DOHH2 (cell line): ENCODE data around the gene TMEM87B.

Experiments used
- H3F3A ChIP-seq: fragments of 200-600 bp; sonication (generic), shearing (Covaris generic); 2 replicates; pipeline ENCODE4 v1.6.0; 2016; ENCODE audit warnings: antibody characterized with exemption, mild to moderate bottlenecking; ENCODE audit not compliant: control insufficient read depth, insufficient read depth
- H3K27ac ChIP-seq: fragments of 200-600 bp; sonication (generic); 2 replicates; pipeline ENCODE4 v1.5.1; 2014; ENCODE audit warnings: low read depth, mild to moderate bottlenecking, low read length, moderate library complexity
- H3K27me3 ChIP-seq: fragments of 200-600 bp; sonication (generic); 2 replicates; pipeline ENCODE4 v1.6.1; 2014; ENCODE audit warnings: mild to moderate bottlenecking, low read length, mixed read lengths; ENCODE audit not compliant: control insufficient read depth
- H3K36me3 ChIP-seq: fragments of 200-600 bp; sonication (generic); 2 replicates; pipeline ENCODE4 v1.6.1; 2014; ENCODE audit warnings: mild to moderate bottlenecking, low read length, moderate library complexity, mixed read lengths; ENCODE audit not compliant: control insufficient read depth
- H3K4me1 ChIP-seq: fragments of 200-600 bp; sonication (generic); 2 replicates; pipeline ENCODE4 v1.6.1; 2014; ENCODE audit warnings: mild to moderate bottlenecking, low read length, mixed read lengths; ENCODE audit not compliant: control insufficient read depth
- H3K4me2 ChIP-seq: fragments of 200-600 bp; sonication (generic); 2 replicates; pipeline ENCODE4 v1.6.0; 2014; ENCODE audit warnings: mild to moderate bottlenecking, low read length, moderate library complexity
- H3K4me3 ChIP-seq: fragments of 200-600 bp; sonication (generic); 2 replicates; pipeline ENCODE4 v1.5.1; 2014; ENCODE audit warnings: mild to moderate bottlenecking, low read length, mixed read lengths
- H3K79me2 ChIP-seq: fragments of 200-600 bp; sonication (generic); 2 replicates; pipeline ENCODE4 v1.6.1; 2014; ENCODE audit warnings: mild to moderate bottlenecking, low read length, mixed read lengths; ENCODE audit not compliant: control insufficient read depth
- H3K9me2 ChIP-seq: fragments of 200-600 bp; sonication (generic); replicated peaks from 2 replicates; pipeline ENCODE4 v1.6.1; 2014; ENCODE audit warnings: mild to moderate bottlenecking, low read length, mixed read lengths; ENCODE audit not compliant: control insufficient read depth
- H3K9me3 ChIP-seq: fragments of 200-600 bp; sonication (generic); 2 replicates; pipeline ENCODE4 v1.6.1; 2014; ENCODE audit warnings: antibody characterized with exemption, low read length, mixed read lengths; ENCODE audit not compliant: control insufficient read depth, insufficient read depth
- H4K20me1 ChIP-seq: fragments of 200-600 bp; sonication (generic); 2 replicates; pipeline ENCODE4 v1.6.0; 2014; ENCODE audit warnings: low read depth, mild to moderate bottlenecking, antibody characterized with exemption, low read length, moderate library complexity; ENCODE audit not compliant: control insufficient read depth, insufficient read depth
- CTCF ChIP-seq: fragments of 200-600 bp; sonication (generic); IDR thresholded peaks from one replicate; pipeline ENCODE4 v1.5.1; 2014; ENCODE audit warnings: antibody characterized with exemption, mild to moderate bottlenecking, low read depth, low read length; ENCODE audit not compliant: poor library complexity, severe bottlenecking
- EZH2phosphoT487 ChIP-seq: fragments of 200-600 bp; sonication (generic); IDR thresholded peaks from 2 replicates; pipeline ENCODE4 v1.6.1; 2017; ENCODE audit warnings: borderline replicate concordance, mild to moderate bottlenecking, antibody characterized with exemption, low read length, moderate library complexity, mixed read lengths

Gene TMEM87B

DNA sequence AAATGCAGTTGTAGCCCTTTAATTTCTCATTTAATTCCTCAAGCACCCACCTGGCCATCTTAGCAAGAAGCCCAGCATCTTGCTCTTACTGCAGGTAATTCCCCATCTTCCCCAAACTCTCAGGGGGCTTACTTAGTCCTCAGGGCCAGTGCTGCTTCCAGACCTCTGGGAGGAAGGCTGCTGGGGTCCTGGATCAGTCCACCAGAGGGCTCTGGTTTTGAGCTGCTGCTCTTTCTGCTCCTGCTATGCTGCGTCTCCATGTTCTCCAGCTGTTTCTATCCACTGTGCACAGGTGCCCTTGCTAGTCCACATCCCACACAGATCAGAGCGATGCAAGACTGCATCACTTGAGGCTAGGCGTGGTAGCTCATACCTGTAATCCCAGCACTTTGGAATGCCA, 34.5 kb upstream of the TMEM87B start:
- H3K4me2 ChIP-seq = no peak overlapping the region
- no peaks in the 10 kb centered on the region for H3K4me1 ChIP-seq
- TF ChIP-seq EZH2phosphoT487 = no peak
- no peak for TF ChIP-seq CTCF

GRCh38 chr2:112021290-112021689, 33.8 kb upstream of the TMEM87B start:
- no peaks in the 10 kb centered on the region for H4K20me1 ChIP-seq
- TF ChIP-seq EZH2phosphoT487 (no peak), CTCF (no peak)
- peaks cover 16% of the 10 kb centered on the region for H3K27me3 ChIP-seq
- no peaks in the 10 kb centered on the region for H3K9me2 ChIP-seq
- H3K36me3 ChIP-seq = no peaks in the 10 kb centered on the region
- no peaks in the 10 kb centered on the region for H3F3A ChIP-seq
- no peak overlapping the region for H3K4me3 ChIP-seq
- H3K4me2 ChIP-seq = no peak overlapping the region
- H3K9me3 ChIP-seq = no peaks in the 10 kb centered on the region
- no peak overlapping the region for H3K27ac ChIP-seq
- H3K79me2 ChIP-seq = no peaks in the 10 kb centered on the region
- no peaks in the 10 kb centered on the region for H3K4me1 ChIP-seq

More for the DNA sequence above, 34.5 kb upstream of the TMEM87B start:
- no peak overlapping the region for H3K27ac ChIP-seq
- H3K9me2 ChIP-seq = no peaks in the 10 kb centered on the region
- no peaks in the 10 kb centered on the region for H3K9me3 ChIP-seq
- no peaks in the 10 kb centered on the region for H3K79me2 ChIP-seq
- no peak overlapping the region for H3K4me3 ChIP-seq
- peaks cover 16% of the 10 kb centered on the region for H3K27me3 ChIP-seq
- H3F3A ChIP-seq = no peaks in the 10 kb centered on the region
- H4K20me1 ChIP-seq = no peaks in the 10 kb centered on the region
- no peaks in the 10 kb centered on the region for H3K36me3 ChIP-seq

- no peaks in the 10 kb centered on the region for H3K36me3 ChIP-seq
- H4K20me1 ChIP-seq = no peaks in the 10 kb centered on the region
- H3K9me2 ChIP-seq = no peaks in the 10 kb centered on the region
- H3K79me2 ChIP-seq = no peaks in the 10 kb centered on the region
- no peaks in the 10 kb centered on the region for H3K4me1 ChIP-seq
- H3K9me3 ChIP-seq = no peaks in the 10 kb centered on the region
- no peaks in the 10 kb centered on the region for H3F3A ChIP-seq
- H3K4me2 ChIP-seq = no peak overlapping the region
- H3K27me3 ChIP-seq = peaks cover 16% of the 10 kb centered on the region
- TF ChIP-seq CTCF (no peak), EZH2phosphoT487 (no peak)
- H3K27ac ChIP-seq = no peak overlapping the region
- no peak overlapping the region for H3K4me3 ChIP-seq
Observed at GRCh38 chr2:112021781-112022231, 33.3 kb upstream of the TMEM87B start.

DNA sequence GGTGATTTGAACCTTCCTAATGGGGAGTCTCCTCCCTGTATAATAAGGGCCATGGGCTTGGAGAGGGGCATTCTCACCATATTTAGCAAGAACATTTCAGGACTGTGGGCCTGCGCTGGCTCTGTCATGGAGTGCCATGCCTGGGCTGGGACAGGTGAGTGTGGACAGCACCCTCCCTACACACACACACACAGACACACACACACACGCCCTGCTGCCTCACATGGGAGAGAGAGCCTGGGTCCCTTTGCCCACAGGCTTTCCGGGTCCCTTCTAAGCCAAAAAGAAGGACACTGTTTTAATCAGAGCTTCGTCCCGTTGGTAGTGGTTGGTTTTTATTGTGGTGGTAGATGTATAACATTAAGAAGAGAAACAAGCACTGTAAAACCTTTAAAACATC, 31.4 kb upstream of the TMEM87B start:
- Histone ChIP-seq H3K4me3 (no peak overlapping the region), H3F3A (no peaks in the 10 kb centered on the region), H3K4me1 (no peaks in the 10 kb centered on the region), H3K36me3 (no peaks in the 10 kb centered on the region), H3K4me2 (no peak overlapping the region), H3K27me3 (peaks cover 11% of the 10 kb centered on the region), H3K79me2 (no peaks in the 10 kb centered on the region), H3K27ac (no peak overlapping the region), H3K9me2 (no peaks in the 10 kb centered on the region), H3K9me3 (no peaks in the 10 kb centered on the region), H4K20me1 (no peaks in the 10 kb centered on the region)
- TF ChIP-seq CTCF = no peak
- no peak for TF ChIP-seq EZH2phosphoT487
